Neural progenitor cell (in vitro differentiated cells): ENCODE measurements around the gene PLD4. TPM values are rescaled to one million over a fixed set of nuclear protein-coding genes. Genes with fewer than 3 reads are reported as not detected.

Experiments
- DNase-seq: peaks from one replicate; pipeline ENCODE4 v3.0.0-alpha.2; 2016; ENCODE audit warnings: low spot score
- H2AFZ ChIP-seq: fragments of 200-600 bp; sonication (generic); replicated peaks from 2 replicates; pipeline ENCODE4 v1.6.1; 2016; ENCODE audit warnings: antibody characterized with exemption
- H3F3A ChIP-seq: fragments of 200-600 bp; sonication (generic); 2 replicates; pipeline ENCODE4 v1.6.1; 2016; ENCODE audit warnings: antibody characterized with exemption, low read depth
- H3K27ac ChIP-seq: fragments of 200-600 bp; sonication (generic); 2 replicates; pipeline ENCODE4 v1.5.1; 2016; ENCODE audit warnings: mild to moderate bottlenecking
- H3K27me3 ChIP-seq: fragments of 200-600 bp; sonication (generic); 2 replicates; pipeline ENCODE4 v1.6.1; 2016; ENCODE audit warnings: mild to moderate bottlenecking, moderate library complexity
- H3K36me3 ChIP-seq: fragments of 200-600 bp; sonication (generic); 2 replicates; pipeline ENCODE4 v1.5.1; 2016
- H3K4me1 ChIP-seq: fragments of 200-600 bp; sonication (generic); 2 replicates; pipeline ENCODE4 v1.6.1; 2016; ENCODE audit warnings: mixed run types
- H3K4me2 ChIP-seq: fragments of 200-600 bp; sonication (generic); 2 replicates; pipeline ENCODE4 v1.6.1; 2016
- H3K4me3 ChIP-seq: fragments of 200-600 bp; sonication (generic); 2 replicates; pipeline ENCODE4 v1.5.1; 2016
- H3K79me2 ChIP-seq: fragments of 200-600 bp; sonication (generic); 2 replicates; pipeline ENCODE4 v1.6.1; 2016; ENCODE audit warnings: low read depth
- H3K9ac ChIP-seq: fragments of 200-600 bp; sonication (generic); 2 replicates; pipeline ENCODE4 v1.6.1; 2016
- H3K9me3 ChIP-seq: fragments of 200-600 bp; sonication (generic); 2 replicates; pipeline ENCODE4 v1.5.1; 2016; ENCODE audit warnings: low read depth
- H4K20me1 ChIP-seq: fragments of 200-600 bp; sonication (generic); 2 replicates; pipeline ENCODE4 v1.6.1; 2016; ENCODE audit warnings: low read depth
- H3K27ac Mint-ChIP-seq: 3 replicates; pipeline ENCODE4 v1.8.0; 2021; ENCODE audit warnings: mixed read lengths
- H3K27me3 Mint-ChIP-seq: 2 replicates; pipeline ENCODE4 v1.8.0; 2022; ENCODE audit warnings: low read depth, mild to moderate bottlenecking, inconsistent platforms, moderate library complexity, mixed read lengths; ENCODE audit not compliant: insufficient read depth
- H3K36me3 Mint-ChIP-seq: 3 replicates; pipeline ENCODE4 v1.8.0; 2021; ENCODE audit warnings: mixed read lengths
- H3K4me1 Mint-ChIP-seq: 3 replicates; pipeline ENCODE4 v1.8.0; 2021; ENCODE audit warnings: mixed read lengths
- H3K4me3 Mint-ChIP-seq: 3 replicates; pipeline ENCODE4 v1.8.0; 2021; ENCODE audit warnings: mild to moderate bottlenecking, moderate library complexity, mixed read lengths
- H3K9me3 Mint-ChIP-seq: 3 replicates; pipeline ENCODE4 v1.8.0; 2020; ENCODE audit warnings: mixed read lengths
- EZH2 ChIP-seq: fragments of 200-600 bp; sonication (generic); IDR thresholded peaks from 2 replicates; pipeline ENCODE4 v1.6.1; 2017; ENCODE audit warnings: antibody characterized with exemption, mild to moderate bottlenecking, moderate library complexity
- EZH2phosphoT487 ChIP-seq: fragments of 200-600 bp; sonication (generic); IDR thresholded peaks from 2 replicates; pipeline ENCODE4 v1.6.1; 2017; ENCODE audit warnings: antibody characterized with exemption
- total RNA-seq: library from RNA; depleted of rRNA; stranded (reverse); fragments of >200 nt; gene quantifications from 2 replicates; pipeline ENCODE4 v1.2.3, GENCODE V29; 2015; ENCODE audit warnings: low replicate concordance
- TF ChIP-seq, protein P1 (sequence below): fragments of 200-600 bp; sonication (generic); IDR thresholded peaks from 2 replicates; pipeline ENCODE4 v1.5.1; 2017; ENCODE audit warnings: antibody characterized with exemption, mild to moderate bottlenecking

PLD4 gene
- total RNA-seq, 1 donor from 2014 or later: not detected

DNA sequence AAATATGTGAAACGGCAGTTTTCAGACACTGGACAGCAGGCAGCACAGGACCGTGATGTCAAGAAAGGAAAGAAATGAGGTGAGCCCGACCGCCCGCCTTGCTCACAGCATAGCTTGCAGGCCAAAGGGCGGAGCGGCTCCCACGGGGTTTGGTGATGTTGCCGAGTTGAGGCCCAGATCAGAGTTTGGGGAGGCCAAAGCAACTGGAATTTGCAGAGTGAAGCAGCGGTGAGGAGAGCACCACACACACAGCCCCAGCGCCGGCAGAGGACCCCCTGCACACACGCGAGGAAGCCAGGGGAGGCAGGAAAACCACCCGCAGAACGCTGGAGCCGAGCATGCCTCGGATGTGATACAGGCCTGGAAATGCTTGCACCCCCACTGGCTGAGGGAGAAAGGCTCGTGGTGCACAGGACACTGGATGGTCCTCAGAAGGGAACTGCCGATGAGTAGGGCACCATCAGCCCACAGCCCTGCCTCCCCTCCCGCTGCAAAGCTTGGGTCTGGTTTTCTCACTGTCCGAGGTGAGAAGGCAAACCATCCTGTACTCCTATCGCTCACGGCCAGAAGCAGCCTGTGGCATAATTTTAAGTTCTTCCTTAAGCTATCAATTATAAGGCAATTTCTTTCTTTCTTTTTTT lies 25.7 kb upstream of the PLD4 start:
- no peaks in the 10 kb centered on the region for H3F3A ChIP-seq
- peaks cover 10% of the 10 kb centered on the region for H3K27me3 Mint-ChIP-seq
- no peaks in the 10 kb centered on the region for H4K20me1 ChIP-seq
- peaks cover 6% of the 10 kb centered on the region for H3K9me3 Mint-ChIP-seq
- H3K27ac ChIP-seq: no peak overlapping the region
- no peak overlapping the region for H3K9ac ChIP-seq
- no peak overlapping the region for H3K27ac Mint-ChIP-seq
- H2AFZ ChIP-seq: no peak overlapping the region
- no peaks in the 10 kb centered on the region for H3K9me3 ChIP-seq
- no peak overlapping the region for H3K4me3 Mint-ChIP-seq
- no peaks in the 10 kb centered on the region for H3K36me3 Mint-ChIP-seq
- peaks cover 4% of the 10 kb centered on the region for H3K4me1 Mint-ChIP-seq
- no peak overlapping the region for H3K4me2 ChIP-seq
- H3K36me3 ChIP-seq: peaks cover 3% of the 10 kb centered on the region
- peaks cover 28% of the 10 kb centered on the region for H3K27me3 ChIP-seq
- DNase-seq: no peak
- H3K4me3 ChIP-seq: no peak overlapping the region
- TF ChIP-seq EZH2 (no peak), EZH2phosphoT487 (no peak)
- TF ChIP-seq, protein P1, sequence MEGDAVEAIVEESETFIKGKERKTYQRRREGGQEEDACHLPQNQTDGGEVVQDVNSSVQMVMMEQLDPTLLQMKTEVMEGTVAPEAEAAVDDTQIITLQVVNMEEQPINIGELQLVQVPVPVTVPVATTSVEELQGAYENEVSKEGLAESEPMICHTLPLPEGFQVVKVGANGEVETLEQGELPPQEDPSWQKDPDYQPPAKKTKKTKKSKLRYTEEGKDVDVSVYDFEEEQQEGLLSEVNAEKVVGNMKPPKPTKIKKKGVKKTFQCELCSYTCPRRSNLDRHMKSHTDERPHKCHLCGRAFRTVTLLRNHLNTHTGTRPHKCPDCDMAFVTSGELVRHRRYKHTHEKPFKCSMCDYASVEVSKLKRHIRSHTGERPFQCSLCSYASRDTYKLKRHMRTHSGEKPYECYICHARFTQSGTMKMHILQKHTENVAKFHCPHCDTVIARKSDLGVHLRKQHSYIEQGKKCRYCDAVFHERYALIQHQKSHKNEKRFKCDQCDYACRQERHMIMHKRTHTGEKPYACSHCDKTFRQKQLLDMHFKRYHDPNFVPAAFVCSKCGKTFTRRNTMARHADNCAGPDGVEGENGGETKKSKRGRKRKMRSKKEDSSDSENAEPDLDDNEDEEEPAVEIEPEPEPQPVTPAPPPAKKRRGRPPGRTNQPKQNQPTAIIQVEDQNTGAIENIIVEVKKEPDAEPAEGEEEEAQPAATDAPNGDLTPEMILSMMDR: no peak
- no peaks in the 10 kb centered on the region for H3K4me1 ChIP-seq
- H3K79me2 ChIP-seq: no peaks in the 10 kb centered on the region

DNA sequence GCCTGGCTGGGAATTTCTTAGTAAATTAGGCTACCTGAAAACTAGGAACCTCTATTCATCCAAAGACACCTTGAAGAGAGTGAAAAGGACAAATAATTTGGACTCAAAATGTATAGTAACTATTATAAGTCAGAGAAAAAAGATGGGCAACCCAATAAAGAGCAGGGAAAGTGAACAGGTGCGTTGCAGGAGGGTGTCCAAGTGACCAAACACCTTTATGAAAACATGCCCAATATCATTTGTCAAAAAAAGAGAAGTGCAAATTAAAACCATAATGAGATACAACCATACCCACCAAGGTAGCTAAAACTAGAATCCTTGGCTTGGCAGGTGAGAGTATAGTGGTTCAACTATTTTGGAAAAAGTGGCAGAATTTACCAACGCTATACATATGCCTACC lies 24.9 kb upstream of the PLD4 start:
- H3K36me3 ChIP-seq: peaks cover 3% of the 10 kb centered on the region
- H4K20me1 ChIP-seq: no peaks in the 10 kb centered on the region
- no peak for DNase-seq
- no peaks in the 10 kb centered on the region for H3K9me3 ChIP-seq
- H3K27ac ChIP-seq: no peak overlapping the region
- no peak overlapping the region for H3K9ac ChIP-seq
- no peak for TF ChIP-seq EZH2
- TF ChIP-seq EZH2phosphoT487: no peak
- TF ChIP-seq, protein P1: no peak
- Mint-ChIP-seq H3K36me3 (peaks cover 3% of the 10 kb centered on the region), H3K4me3 (no peak overlapping the region), H3K9me3 (peaks cover 12% of the 10 kb centered on the region), H3K4me1 (peaks cover 8% of the 10 kb centered on the region), H3K27ac (no peak overlapping the region), H3K27me3 (peaks cover 18% of the 10 kb centered on the region)
- no peak overlapping the region for H3K4me2 ChIP-seq
- no peaks in the 10 kb centered on the region for H3K79me2 ChIP-seq
- H3K4me1 ChIP-seq: no peaks in the 10 kb centered on the region
- no peaks in the 10 kb centered on the region for H3F3A ChIP-seq
- H3K4me3 ChIP-seq: no peak overlapping the region
- H2AFZ ChIP-seq: no peak overlapping the region
- H3K27me3 ChIP-seq: peaks cover 36% of the 10 kb centered on the region

DNA sequence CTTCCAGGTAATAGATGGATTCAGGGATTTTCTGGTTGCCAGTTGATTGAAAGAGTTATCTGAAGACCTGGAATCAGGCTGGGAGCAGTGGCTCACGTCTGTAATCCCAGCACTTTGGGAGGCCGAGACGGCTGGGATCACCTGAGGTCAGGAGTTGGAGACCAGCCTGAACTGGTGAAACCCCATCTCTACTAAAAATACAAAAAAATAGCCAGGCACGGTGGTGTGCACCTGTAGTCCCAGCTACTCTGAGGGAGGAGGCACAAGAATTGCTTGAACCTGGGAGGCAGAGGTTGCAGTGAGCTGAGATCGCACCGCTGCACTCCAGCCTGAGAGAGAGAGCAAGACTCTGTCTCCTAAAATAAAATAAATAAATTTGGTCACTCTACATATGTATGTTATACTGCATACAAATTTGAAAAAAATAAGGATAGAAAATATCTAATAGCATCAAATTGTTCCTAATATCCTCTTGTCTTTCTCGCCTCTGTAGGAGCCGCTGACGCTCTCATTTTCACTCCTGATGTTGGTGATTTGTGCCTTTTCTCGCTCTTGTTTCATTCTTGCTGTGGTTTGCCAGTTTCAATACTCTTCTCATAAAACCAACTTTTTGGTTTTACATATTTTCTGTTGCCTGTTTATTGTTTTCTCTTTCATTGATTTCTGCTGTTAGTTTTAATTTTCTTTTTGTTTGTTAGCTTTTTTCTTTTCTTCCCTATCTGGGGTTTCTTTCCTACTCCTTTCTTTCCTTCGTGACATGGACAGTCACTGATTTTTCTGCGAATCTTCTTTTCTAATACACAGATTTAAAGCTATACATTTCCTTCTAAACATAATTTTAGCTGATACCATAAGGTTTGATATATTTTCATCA lies 23.8 kb upstream of the PLD4 start:
- Histone ChIP-seq H3K27ac (no peak overlapping the region), H2AFZ (no peak overlapping the region), H4K20me1 (no peaks in the 10 kb centered on the region), H3K9me3 (no peaks in the 10 kb centered on the region), H3K36me3 (peaks cover 3% of the 10 kb centered on the region), H3K4me3 (no peak overlapping the region), H3K27me3 (peaks cover 47% of the 10 kb centered on the region), H3K4me1 (no peaks in the 10 kb centered on the region), H3K4me2 (no peak overlapping the region), H3K79me2 (no peaks in the 10 kb centered on the region), H3F3A (no peaks in the 10 kb centered on the region), H3K9ac (no peak overlapping the region)
- H3K27me3 Mint-ChIP-seq: peaks cover 21% of the 10 kb centered on the region
- peaks cover 6% of the 10 kb centered on the region for H3K36me3 Mint-ChIP-seq
- H3K27ac Mint-ChIP-seq: no peak overlapping the region
- TF ChIP-seq, protein P1: no peak
- TF ChIP-seq EZH2phosphoT487 (no peak), EZH2 (no peak)
- no peak overlapping the region for H3K4me3 Mint-ChIP-seq
- peaks cover 15% of the 10 kb centered on the region for H3K9me3 Mint-ChIP-seq
- no peak for DNase-seq
- peaks cover 10% of the 10 kb centered on the region for H3K4me1 Mint-ChIP-seq
